ENCODE data around the gene UBR3.

Gene UBR3

DNA sequence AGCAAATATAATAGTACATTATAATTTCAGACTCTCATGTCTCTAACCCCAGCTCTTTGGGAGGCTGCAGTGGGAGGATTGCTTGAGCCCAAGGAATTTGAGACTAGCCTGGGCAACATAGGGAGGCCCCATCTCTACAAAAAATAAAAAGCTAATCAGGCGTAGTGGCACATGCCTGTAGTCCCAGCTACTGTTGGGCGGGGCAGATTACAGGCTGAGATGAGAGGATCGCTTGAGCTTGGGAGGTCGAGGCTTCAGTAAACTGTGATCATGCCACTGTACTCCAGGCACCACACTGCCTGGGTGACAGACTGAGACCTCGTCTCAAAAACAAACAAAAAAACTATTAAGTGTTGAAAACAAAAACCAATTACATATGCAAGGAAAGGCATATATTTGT lies 227.7 kb downstream of the UBR3 start:
- DNase-seq = no peak

DNA sequence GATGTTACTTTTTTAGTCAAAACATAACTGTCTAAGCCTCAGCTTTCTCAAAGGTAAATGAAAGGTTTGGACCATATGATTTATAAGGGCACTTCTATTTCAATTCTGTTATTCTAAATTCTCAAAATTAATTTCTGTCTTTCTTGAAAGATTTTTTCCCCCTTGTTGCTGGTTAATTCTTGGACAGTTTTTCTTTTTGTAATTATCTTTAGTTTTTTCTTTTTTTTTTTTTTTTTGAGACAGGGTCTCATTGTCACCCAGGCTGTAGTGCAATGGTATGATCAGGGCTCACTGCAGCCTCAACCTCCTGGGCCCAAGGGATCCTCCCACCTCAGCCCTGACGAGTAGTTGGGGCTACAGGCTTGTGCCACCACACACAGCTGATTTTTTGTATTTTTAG lies 229.6 kb downstream of the UBR3 start:
- DNase-seq = no peak

DNA sequence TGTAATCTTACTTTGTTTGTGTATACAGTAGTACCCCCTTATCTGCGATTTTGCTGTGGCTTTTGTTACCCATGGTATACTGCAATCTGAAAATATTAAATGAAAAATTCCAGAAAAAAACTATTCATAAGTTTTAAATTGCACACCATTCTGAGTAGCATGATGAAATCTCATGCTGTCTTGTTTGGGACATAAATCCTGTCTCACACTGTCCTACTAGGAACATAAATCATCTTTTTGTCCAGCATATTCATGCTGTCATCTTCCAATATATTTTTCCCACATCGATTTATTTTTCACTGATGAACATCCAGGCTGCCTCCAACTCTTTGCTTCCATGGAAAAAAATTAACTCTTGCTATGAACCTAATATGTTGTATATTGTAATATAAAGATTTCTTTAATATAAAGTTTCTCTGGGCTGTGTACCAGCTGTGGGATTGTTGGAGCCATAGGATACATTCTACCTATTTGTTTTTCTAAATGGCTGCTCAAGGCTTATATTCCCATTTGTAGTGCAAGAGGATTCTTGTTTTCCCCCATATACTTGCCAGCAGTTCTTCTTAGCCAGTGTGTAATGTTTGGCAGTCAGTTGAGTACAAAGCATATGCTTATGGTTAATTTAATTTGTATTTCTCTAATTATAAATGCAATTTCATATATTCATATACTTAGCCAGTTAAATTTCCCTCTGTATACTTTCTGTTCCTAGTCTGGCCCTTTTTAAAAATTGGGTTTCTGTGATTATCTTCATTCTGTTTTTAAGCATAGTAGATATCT lies 236.4 kb downstream of the UBR3 start:
- no peak for DNase-seq

DNA sequence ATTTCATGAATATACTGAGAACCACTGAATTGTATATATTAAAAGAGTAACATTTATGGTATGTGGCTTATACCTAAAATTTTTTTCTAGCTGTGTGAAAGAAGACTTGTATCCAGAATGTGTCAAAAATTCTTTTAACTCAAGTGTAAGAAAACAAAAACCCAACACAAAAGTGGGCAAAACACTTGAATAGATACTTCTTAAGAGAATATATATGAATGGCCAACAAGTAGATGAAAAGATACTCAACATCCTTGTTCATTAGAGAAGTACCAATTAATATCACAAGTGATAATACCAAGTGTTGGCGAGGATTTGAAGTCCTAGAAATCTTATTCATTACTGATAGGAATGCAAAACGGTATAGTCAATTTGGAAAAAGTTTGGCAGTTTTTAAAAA lies 243.5 kb downstream of the UBR3 start:
- no peak for DNase-seq

DNA sequence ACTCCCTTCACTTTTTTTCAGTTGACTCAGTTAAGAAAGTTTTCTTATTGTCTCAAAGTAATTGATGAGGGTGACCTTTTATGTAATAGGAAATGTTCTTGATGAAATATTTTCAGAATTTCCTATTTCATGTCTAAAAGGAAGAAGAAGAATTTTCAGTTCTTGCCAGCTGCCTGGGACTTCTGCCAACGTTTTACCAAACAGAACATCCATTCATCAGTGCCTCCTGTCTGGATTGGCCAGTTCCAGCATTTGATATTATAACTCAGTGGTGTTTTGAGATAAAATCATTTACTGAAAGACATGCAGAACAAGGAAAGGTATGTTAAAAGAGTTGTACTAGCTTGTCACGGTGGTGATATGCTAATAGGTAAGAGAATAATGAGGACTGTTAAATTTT lies 246.0 kb downstream of the UBR3 start:
- DNase-seq = no peak

DNA sequence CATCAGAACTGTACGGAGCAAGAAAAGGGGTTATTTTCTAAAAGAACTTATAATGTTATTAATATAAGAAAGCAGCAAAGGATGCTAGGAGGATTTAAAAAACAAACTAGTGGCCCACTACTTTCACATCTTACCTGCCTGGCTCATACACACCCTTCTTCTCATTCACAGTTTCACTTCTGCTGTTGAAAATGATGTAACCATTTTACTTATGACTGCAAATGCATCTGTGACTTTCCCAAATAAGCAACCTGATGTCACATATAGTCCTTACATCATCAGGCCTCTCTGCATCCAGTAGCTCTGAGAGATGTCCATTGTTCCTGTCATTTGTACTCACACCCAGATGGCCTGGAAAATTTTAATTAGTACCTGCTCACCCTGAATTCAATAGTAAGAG lies 248.9 kb downstream of the UBR3 start:
- no peak for DNase-seq

DNA sequence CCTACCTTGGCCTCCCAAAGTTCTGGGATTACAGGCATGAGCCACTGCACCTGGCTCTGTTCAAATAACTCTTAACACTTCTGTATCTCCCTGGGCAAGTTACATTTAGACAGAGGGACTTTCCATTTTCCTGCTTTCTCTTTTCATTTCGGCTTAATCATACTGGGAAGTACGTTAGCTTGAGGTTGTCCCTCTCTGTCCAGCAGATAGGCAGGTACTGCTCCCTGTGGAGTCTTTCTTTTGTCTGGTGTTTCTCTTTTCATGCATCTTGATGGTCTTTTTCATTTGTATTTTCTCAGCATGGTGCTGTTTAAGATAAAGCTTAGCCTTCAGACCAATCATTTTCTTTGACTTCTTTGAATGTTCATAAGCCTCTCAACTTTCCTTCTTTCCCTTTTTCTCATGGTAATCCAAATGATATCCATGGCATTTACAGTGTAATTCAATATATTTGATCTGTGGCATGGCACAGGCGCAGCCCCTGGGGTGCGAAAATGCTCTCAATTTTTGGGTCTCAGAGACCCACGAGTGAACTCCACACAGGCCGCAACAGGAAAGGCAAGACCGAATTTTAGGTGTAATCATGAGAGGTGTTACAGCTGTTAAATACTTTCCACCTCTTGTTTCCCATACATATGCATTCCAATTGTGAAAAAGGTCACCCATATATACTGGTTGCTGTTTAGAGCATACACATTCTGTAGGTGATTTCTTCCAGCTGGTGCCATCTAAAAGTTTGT lies 250.7 kb downstream of the UBR3 start:
- DNase-seq = peak; percentile 51

DNA sequence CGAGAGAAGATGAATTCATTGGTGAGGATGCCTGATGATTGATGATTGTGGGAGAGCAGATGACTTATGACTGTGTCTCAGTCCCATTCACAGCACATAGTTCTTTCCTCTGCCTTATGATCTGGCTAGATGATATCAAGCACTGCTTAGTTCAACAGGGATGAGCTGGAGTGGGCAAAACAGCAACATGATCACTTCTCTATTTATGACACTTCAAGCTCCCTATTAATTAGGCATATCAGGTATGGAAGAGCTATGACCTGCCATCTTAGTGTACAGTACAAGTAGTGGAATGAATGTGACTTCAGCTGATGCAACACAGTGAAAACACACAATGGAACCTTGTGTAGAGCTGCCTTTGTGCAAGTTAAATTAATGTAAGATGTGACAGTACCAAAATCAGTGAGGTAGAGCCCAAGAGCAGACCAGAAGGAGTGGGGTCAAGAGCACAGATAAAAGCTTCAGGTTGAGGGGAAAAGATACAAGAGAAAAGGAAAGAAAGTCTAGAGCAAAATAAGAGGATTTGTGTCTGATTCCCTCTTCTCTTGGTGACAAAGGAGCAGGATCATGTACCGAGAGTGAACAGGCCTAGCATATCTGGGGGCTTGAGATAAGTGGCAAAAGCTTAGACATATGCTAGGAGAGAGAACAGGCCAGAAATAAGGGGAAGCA lies 257.7 kb downstream of the UBR3 start:
- no peak for DNase-seq

DNA sequence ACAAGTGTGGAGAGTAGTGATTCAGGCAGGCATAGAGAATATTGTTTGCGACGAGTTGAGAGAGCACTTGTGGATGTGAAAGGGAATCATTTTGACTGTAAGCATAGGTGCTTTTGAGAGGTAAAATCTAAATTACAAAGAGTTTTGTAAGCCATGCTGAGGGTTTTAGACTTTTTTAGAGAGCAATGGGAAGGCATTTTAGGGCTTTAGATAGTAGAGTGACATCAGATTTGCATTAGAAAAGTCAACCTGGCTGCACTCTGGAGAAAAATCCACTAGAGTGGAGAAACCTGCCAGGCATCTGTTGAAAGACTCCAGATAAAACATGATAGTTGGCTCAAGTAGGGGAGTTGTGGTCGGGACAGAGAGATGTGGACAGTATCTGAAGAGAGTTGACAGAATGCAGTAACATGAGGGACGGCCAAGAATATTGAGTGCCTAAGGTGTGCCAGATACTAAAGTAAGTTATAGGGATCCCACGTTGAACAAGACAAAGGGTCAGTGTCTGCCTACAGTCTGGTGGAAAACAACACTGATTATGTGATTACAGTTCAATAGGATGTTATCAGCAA lies 258.9 kb downstream of the UBR3 start:
- no peak for DNase-seq

DNA sequence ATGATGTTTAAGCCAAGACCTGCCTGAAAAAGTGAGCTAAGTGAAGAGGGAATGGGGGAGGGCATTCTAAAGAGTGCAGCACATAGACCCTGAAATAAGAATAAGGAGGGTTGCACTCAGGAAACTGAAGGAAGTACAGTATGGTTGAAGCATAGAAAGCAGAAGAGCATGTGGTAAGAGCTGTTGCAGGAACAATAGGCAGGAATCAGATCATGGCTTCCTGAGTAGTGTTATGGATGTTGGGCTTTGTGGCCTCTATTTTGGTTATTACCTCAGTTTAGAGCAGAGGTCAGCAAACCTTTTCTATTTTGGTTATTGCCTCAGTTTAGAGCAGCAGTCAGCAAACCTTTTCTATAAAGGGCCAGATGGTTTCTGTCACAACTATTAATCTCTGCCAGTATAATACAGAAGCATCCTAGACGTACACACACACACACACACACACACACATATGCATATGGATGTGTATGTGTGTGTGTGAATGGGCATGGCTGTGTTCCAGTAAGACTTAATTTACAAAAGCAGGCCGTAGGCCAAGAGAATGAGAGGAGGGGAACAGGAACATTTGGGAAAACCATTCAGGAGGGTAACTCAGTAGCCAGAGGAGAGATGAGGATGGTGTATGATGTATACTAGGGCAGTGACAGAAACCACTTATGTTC lies 259.6 kb downstream of the UBR3 start:
- DNase-seq = no peak

DNA sequence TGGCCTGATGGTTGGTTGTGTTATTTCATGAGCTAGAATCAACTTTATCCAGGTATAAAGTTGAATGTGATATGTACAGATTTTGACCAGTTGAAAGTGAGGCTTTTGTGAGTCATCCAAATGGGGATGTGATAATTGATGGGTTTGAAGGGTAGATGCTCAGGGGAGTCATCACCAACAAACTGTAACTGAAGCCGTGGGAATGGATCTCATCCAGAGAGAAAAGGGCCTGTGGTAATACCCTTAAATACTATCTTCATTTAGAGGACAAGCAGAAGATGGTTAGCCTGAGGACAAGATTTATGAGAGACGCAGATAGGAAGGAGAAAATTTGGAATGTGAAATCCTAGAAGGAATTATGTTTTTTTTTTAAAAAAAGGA lies 260.1 kb downstream of the UBR3 start:
- no peak for DNase-seq

DNA sequence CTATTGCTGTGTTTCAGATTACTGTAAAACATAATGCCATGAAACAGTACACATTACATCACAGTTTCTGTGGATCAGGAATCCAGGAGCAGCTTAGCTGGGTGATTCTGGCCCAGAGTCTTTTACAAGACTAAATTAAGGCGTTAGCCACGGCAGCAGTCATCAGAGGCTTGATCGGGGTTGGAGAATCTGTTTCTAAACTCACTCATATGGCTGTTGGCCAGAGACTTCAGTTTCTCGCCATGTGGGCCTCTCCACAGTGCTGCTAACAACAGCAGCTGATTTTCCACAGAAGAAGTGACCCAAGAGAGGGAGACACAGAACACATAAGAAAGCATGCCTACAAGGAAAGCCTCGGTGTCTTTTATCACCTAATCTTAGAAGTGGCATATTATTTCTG lies 261.5 kb downstream of the UBR3 start:
- DNase-seq = no peak

DNA sequence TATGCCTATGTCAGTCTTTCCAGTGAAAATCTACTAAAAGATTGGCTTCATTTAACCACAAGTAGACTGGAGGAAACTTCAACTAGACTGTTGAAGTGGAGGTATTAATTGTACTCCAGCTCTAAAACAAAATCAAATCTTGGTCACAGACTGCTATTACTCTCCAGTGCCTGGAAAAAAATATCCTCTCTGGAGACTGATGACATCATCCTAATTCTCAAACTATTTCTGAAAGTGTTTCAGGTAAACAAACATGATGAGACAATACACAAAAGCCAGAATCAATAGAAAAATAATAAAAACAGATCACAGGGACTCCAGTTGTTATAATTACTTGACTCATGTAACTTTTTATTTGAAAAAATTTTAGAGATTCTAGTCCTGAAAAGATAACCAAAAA lies 263.0 kb downstream of the UBR3 start:
- DNase-seq = no peak

DNA sequence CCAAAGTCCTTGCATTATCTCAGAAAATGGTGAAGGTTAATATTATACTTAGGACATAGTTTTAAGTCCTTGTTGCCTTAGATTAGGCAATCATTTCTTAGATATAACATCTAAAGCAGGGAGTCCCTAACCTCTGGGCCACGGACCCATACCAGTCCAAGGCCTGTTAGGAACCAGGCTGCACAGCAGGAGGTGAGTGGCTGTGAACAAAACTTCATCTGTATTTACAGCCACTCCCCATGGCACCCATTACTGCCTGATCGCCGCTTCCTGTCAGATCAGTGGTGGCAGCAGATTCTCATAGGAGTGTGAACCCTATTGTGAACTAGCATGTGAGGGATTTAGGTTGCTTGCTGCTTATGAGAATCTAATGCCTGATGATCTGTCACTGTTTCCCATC lies 264.2 kb downstream of the UBR3 start:
- no peak for DNase-seq

DNA sequence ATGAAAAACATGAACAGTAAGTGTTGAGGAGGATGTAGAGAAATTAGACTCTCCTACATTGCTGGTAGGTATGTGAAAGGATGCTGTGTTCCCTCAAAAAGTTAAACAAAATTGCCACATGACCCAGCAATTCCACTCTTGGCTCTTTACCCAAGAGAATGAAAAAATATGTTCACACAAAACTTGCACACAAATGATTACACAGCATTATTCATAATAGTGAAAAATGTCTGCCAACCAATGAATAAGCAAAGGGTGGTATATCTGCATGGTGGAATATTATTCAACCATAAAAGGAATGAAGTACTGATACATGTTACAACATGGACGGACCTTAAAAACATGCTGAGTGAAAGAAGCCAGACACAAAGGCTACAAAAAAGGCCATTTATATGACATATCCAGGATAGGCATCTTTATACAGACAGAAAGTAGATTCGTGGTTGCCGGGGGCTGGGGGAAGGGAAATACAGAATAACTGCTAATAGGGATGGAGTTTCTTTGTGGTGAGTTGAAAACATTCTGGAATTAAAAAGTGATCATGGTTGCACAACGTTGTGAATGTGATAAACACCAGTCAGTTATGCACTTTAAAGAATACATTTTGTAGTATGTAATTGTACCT lies 265.3 kb downstream of the UBR3 start:
- DNase-seq = no peak

DNA sequence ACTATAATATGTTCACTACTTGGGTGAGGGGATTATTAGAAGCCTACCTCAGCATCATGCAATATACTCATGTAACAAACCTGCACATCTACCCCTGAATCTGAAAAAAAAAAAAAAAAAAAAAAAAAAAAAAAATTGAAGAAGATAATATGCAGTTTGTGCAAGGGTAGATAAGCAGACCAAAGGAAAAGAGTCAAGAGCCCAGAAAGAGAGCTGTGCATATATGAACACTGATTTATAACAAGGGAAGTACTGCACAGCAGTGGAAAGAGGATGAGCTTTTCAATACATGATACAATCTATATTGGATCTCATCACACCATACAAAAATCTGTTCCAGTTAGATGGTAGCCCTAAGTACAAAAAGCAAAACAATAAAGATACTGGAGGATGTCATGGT lies 268.1 kb downstream of the UBR3 start:
- no peak for DNase-seq

DNA sequence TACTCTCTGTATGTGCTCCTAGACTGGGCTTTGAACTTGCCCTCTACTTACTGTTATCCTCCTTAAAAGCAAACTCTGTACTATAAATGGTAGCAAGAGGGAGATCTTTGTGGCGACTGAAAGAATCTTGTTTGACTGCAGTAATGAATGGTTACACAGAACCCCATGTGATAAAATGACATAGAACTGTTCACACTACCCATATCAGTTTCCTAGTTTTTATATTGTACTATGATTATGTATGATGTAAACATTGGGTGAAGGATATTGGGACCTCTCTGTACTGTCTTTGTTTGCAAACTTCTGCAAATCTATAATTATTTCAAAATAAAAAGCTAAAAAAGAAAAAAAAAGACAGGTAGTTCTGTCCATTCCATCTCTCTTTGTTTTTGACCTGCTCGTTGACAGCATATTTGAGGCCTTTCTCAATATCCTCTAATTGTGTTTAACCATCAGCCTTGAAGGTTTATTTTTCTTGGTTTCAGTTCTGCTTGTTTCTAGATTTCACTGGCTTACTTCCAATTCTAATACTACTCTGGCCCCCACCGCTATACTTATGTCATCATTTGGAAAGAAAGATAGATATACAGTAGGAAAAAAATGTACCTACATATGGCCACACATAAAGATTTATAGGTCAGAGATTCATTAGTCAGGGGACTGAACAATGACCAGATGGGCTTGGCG lies 271.5 kb downstream of the UBR3 start:
- no peak for DNase-seq

DNA sequence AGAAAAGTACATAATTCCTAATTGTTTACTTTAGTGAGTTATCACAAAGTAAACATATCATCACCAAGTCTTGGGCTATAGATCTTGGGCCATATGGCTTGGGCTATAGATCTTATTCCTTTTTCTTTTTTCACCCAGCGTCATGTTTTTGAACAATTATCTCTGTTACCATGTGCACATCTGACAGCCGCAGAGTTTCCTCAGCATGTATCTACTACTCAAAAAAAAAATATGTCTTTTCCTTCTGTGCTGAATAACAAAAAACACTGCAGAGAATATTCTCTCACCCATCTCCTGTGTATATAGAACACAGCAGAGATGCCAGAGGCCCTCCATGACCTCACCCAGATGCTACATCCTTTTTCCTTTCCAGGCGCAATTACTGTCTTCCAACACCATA lies 274.5 kb downstream of the UBR3 start:
- peak; percentile 26 for DNase-seq

DNA sequence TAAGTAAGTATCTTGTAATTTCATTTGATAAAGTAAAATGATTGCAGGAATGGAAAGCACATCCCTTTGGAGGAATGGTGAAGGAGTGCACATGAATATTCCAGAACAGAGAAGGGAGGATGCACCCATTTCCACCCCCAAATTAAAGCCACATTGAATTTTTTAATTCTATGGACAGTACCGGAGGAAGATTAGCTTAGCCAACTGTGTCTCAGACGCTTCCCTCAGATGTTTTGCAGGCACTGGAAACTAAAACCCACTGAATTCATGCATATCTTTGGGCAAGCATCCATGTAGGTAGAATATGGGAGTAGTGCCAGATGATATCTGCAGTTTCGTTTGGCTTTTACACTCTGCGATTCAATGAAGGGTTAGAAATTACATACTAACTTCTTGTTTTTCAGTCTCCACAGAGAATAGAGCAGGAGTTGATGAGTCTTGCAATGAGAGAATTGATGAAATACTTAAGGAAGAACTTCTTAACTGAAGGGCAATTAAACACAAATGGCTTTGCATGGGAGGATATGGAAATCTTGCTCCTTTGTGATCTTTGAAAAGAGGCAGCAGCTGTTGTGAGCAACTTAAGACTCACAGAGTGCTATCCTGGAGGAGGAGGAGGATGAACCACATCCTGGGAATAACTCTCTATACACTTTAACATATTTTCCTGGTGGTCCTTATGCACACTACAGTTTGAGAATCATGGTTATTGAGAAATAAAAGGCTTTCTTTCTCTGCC lies 279.0 kb downstream of the UBR3 start:
- DNase-seq = no peak

DNA sequence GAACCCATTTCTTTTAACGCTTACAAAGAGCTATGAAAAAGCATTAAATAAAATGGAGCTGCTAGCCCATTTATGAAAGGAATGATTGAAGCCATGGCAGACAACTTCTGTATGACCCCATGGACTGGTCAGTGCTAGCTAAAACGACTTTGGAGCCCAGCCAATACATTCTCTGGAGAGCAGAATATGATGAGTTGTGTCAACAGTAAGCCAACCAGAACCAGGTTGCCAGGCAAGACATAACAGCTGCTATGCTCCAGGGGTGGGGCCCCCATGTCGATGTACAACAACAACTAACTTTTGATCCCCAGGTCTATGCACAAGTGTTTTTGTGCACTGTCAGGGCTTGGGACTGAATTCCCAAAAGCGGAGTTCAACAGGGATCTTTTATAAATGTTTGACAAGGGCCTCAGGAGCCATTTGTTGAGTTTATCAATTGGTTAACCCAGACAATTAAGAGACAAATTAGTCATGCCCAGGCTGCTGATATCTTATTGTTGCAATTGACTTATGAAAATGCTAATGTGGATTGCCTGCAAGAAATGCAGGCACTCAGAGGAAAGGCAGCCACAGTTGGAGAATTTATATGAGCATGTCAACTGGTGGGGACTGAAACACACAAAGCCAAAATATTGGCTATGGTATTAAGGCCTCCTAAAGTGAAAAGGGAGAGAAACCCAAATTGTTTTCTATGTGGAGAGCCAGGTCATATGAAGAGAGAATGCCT lies 286.1 kb downstream of the UBR3 start:
- peak; percentile 33 for DNase-seq
